ENCODE data around the gene GPRIN2. TPM values are rescaled to one million over a fixed set of nuclear protein-coding genes. Genes with fewer than 3 reads are reported as not detected.

GPRIN2 gene
- total RNA-seq, 1 donor from 2014 or later, result 0.53 TPM

DNA sequence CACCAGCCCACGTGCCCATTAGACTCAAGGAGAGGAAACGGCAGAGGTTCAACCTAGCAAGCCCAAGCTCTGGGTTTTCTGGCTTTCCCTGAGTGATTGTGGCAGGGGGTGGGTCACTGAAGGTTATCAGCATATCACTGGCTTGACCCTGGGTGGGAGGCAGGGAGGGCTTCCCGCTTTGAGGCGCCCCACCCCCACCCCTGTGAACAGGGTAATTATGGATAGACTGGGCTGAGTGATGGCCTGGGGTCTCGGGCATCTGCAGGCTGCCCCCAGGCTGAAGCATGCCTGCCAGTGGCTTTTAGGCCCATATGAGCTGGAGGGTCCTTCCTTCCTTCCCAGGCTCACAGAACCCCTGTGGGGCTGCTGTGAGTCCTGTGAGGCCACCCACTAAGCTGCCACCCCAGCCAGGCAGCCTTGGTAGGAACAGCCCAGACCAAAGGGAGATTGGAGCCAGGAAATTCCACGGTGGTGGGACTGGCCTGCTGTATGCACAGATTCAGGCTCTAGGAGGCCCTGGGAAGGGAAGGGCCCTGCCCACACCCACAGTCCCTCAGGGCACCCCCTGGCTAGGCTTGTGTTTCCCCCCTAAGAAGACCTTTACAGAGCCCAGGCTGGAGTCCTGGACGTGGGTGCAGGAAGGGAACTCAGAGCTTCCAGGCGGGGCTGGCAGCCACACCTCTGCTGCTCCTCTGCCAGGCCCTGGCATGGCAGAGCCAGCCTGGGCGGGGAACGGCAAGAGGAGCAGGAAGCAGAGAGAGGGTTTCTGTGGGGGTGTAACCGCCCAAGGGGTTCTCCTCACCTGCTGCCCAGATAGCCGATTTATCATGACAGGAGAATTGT is 33.1 kb downstream of the GPRIN2 start:
- Histone ChIP-seq H3K27me3 (ENCODE audit: control insufficient read depth, insufficient read depth, low read length) (no peaks in the 10 kb centered on the region), H3K36me3 (ENCODE audit: control insufficient read depth, insufficient read depth, low read length) (no peaks in the 10 kb centered on the region), H3K4me3 (ENCODE audit: low read depth, low read length) (no peak overlapping the region)
- DNase-seq (ENCODE audit: low read depth) (peak; percentile 92), FAIRE-seq (no peak)
- TF ChIP-seq CTCF (IDR thresholded peaks at IDR 0.05; ENCODE audit: insufficient read depth, low read length, severe bottlenecking), result no peak

GRCh38 chr10:46522295-46523118 is 34.0 kb downstream of the GPRIN2 start:
- Histone ChIP-seq H3K4me3 (ENCODE audit: low read depth, low read length) (no peak overlapping the region), H3K27me3 (ENCODE audit: control insufficient read depth, insufficient read depth, low read length) (no peaks in the 10 kb centered on the region), H3K36me3 (ENCODE audit: control insufficient read depth, insufficient read depth, low read length) (no peaks in the 10 kb centered on the region)
- TF ChIP-seq CTCF (IDR thresholded peaks at IDR 0.05; ENCODE audit: insufficient read depth, low read length, severe bottlenecking), result no peak
- DNase-seq (ENCODE audit: low read depth) (no peak), FAIRE-seq (no peak)

GRCh38 chr10:46520941-46521340 is 35.5 kb downstream of the GPRIN2 start:
- FAIRE-seq (no peak), DNase-seq (ENCODE audit: low read depth) (peak; percentile 61)
- no peaks in the 10 kb centered on the region for H3K36me3 ChIP-seq (ENCODE audit: control insufficient read depth, insufficient read depth, low read length)
- no peaks in the 10 kb centered on the region for H3K27me3 ChIP-seq (ENCODE audit: control insufficient read depth, insufficient read depth, low read length)
- TF ChIP-seq CTCF (IDR thresholded peaks at IDR 0.05; ENCODE audit: insufficient read depth, low read length, severe bottlenecking), result no peak
- H3K4me3 ChIP-seq (ENCODE audit: low read depth, low read length), result no peak overlapping the region

- no peaks in the 10 kb centered on the region for H3K27me3 ChIP-seq (ENCODE audit: control insufficient read depth, insufficient read depth, low read length)
- no peak for FAIRE-seq
- DNase-seq (ENCODE audit: low read depth), result no peak
These were observed 36.1 kb downstream of the GPRIN2 start for GRCh38 chr10:46520381-46520780.

DNA sequence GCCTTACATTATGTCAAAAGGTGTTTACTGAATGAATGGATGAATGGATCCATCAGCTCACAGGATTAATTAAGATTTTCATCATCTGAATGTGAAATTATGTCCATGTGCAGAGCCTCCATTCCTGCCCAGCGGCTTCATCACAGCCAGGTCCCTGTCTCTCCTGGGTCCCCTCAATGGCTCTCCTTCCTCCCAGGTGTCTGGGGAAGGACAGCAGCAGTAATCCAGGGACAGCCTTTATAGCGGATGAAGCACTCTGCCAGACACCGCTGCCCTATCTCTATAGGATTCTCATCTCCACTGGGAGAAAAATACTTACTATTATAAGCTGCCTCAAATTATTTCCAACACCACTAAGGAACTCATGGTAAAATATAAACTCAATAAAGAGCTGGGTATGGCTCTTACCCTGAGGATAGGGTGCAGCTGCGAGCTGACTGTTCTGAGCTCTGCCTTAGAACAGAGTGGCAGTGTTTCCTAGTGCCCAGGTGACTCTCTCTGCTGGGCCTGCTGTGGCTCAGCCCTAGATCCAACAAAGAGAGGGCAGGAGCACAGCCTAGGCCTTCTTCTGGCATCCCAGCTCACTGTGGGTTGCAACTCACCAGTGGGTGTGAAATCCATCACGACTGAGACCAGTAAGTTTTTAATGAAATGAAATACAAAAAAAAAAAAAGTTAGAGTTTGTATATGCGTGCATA is 38.3 kb downstream of the GPRIN2 start:
- Histone ChIP-seq H3K36me3 (ENCODE audit: control insufficient read depth, insufficient read depth, low read length) (no peaks in the 10 kb centered on the region), H3K4me3 (ENCODE audit: low read depth, low read length) (no peak overlapping the region), H3K27me3 (ENCODE audit: control insufficient read depth, insufficient read depth, low read length) (no peaks in the 10 kb centered on the region)
- FAIRE-seq (no peak), DNase-seq (ENCODE audit: low read depth) (no peak)
- no peak for TF ChIP-seq CTCF (IDR thresholded peaks at IDR 0.05; ENCODE audit: insufficient read depth, low read length, severe bottlenecking)

More at GRCh38 chr10:46520381-46520780, 36.1 kb downstream of the GPRIN2 start:
- no peak for TF ChIP-seq CTCF (IDR thresholded peaks at IDR 0.05; ENCODE audit: insufficient read depth, low read length, severe bottlenecking)
- H3K36me3 ChIP-seq (ENCODE audit: control insufficient read depth, insufficient read depth, low read length), result no peaks in the 10 kb centered on the region
- H3K4me3 ChIP-seq (ENCODE audit: low read depth, low read length), result no peak overlapping the region
